ENCODE data around the gene THAP8.

DNA sequence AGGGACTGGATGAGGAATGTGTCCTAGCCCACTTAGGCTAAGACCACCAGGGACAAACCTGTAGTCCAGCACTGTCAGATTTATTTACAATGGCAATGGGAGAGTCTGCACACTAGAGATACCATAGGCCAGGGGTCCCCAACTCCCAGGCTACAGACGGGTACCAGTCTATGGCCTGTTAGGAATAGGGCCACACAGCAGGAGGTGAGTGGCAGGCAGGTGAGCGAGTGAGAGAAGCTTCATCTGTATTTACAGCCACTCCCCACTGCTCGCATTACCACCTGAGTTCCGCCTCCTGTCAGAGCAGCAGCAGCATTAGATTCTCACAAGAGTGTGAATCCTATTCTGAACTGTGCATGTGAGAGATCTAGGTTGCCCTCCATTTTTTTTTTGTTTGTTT lies 2.4 kb downstream of the THAP8 start:
- TF ChIP-seq, protein P1, sequence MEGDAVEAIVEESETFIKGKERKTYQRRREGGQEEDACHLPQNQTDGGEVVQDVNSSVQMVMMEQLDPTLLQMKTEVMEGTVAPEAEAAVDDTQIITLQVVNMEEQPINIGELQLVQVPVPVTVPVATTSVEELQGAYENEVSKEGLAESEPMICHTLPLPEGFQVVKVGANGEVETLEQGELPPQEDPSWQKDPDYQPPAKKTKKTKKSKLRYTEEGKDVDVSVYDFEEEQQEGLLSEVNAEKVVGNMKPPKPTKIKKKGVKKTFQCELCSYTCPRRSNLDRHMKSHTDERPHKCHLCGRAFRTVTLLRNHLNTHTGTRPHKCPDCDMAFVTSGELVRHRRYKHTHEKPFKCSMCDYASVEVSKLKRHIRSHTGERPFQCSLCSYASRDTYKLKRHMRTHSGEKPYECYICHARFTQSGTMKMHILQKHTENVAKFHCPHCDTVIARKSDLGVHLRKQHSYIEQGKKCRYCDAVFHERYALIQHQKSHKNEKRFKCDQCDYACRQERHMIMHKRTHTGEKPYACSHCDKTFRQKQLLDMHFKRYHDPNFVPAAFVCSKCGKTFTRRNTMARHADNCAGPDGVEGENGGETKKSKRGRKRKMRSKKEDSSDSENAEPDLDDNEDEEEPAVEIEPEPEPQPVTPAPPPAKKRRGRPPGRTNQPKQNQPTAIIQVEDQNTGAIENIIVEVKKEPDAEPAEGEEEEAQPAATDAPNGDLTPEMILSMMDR (IDR thresholded peaks at IDR 0.05; ENCODE audit: insufficient read depth, low read length, poor library complexity, severe bottlenecking) = no peak
- no peak for TF ChIP-seq EZH2phosphoT487 (conservative IDR thresholded peaks at IDR 0.05; ENCODE audit: low read length)

Data from SU-DHL-6 (cell line).